Right lobe of liver (tissue), 6 donors: ENCODE results near the gene GJD3. TPM values are rescaled to one million over a fixed set of nuclear protein-coding genes. Genes with fewer than 3 reads are reported as not detected.

Experiments used
- ATAC-seq, 4 donors: fragments of 200-7000 bp; cut with Tn5 transposase; one replicate each; pipeline ENCODE4 v1.9.1; 2020; ENCODE audit warnings: mild to moderate bottlenecking in 4 of 4, moderate library complexity in 4 of 4
- DNase-seq, 3 donors: peaks; one replicate each; pipeline ENCODE4 v3.0.0-alpha.2; 2020
- H3K27ac ChIP-seq, 3 donors: fragments of 200-600 bp; one replicate each; pipeline ENCODE4 v1.8.0; 2022
- H3K27me3 ChIP-seq, 2 donors: fragments of 200-600 bp; one replicate each; pipeline ENCODE4 v1.8.0; 2022
- H3K36me3 ChIP-seq, 4 donors: fragments of 200-600 bp; sonication (generic) in 1 of 4; one replicate each; pipeline versions ENCODE4 v1.5.1 to v1.8.0; 2017 to 2022; ENCODE audit warnings: control low read depth in 1 of 4
- H3K4me1 ChIP-seq, 4 donors: fragments of 200-600 bp; sonication (generic) in 1 of 4; one replicate each; pipeline versions ENCODE4 v1.5.1 to v1.8.0; 2017 to 2022; ENCODE audit warnings: control low read depth in 1 of 4
- H3K4me3 ChIP-seq, 3 donors: fragments of 200-600 bp; one replicate each; pipeline ENCODE4 v1.8.0; 2022
- H3K9me3 ChIP-seq, 4 donors: fragments of 200-600 bp; sonication (generic) in 1 of 4; one replicate each; pipeline versions ENCODE4 v1.5.1 to v1.8.0; 2017 to 2022; ENCODE audit warnings: control low read depth in 1 of 4
- CTCF ChIP-seq, 4 donors: fragments of 200-600 bp in 3 of 4; fragments of 450-650 bp in 1 of 4; IDR thresholded peaks; one replicate each; pipeline versions ENCODE4 v1.5.1 to v1.8.0; 2016 to 2022; ENCODE audit warnings: antibody characterized with exemption in 4 of 4, mild to moderate bottlenecking in 2 of 4
- POLR2A ChIP-seq: fragments of 450-650 bp; IDR thresholded peaks from one replicate; pipeline ENCODE4 v1.6.1; 2017; ENCODE audit warnings: antibody characterized with exemption, mild to moderate bottlenecking
- WGBS: methylation state at CpG from one replicate; pipeline ENCODE4 v1.1.6; 2018; ENCODE audit warnings: low coverage, low lambda C conversion rate; ENCODE audit not compliant: insufficient coverage; ENCODE audit errors: missing lambda C conversion rate; 5-methylcytosine and 5-hydroxymethylcytosine counted together
- intact Hi-C, 2 donors: fragments of 100-400 bp; cut with DNase I; formaldehyde crosslinking; loops; one replicate each; pipeline versions ENCODE4 v1.11.2 to v1.14.1; 2022
- total RNA-seq, 6 experiments: library from RNA; depleted of rRNA in 2 of 6; stranded (reverse); fragments of >200 nt in 2 of 6; fragmentation: NEBNext Ultra II Directional in 3 of 6; extraction: Animal tissue kit (Norgen Biotek cat#: 25700) in 3 of 6; gene quantifications; one replicate each; pipeline versions ENCODE4 v1.1.0 to v1.2.4, GENCODE V29; 2016 to 2023
- donor health status: DM: no; HTN: yes; CAD: no.
- donor health status: DM: no; HTN: no; CAD: no.
- donor health status: DM: no; HTN: no; CAD: no.
- donor health status: DM: no; HTN: yes; CAD: no.
- donor health status: DM: no; HTN: yes; CAD: no.

The GJD3 gene
- total RNA-seq, 6 experiments from 2014 or later = 0.22 to 0.78 (median 0.37) TPM; not detected in 1

DNA sequence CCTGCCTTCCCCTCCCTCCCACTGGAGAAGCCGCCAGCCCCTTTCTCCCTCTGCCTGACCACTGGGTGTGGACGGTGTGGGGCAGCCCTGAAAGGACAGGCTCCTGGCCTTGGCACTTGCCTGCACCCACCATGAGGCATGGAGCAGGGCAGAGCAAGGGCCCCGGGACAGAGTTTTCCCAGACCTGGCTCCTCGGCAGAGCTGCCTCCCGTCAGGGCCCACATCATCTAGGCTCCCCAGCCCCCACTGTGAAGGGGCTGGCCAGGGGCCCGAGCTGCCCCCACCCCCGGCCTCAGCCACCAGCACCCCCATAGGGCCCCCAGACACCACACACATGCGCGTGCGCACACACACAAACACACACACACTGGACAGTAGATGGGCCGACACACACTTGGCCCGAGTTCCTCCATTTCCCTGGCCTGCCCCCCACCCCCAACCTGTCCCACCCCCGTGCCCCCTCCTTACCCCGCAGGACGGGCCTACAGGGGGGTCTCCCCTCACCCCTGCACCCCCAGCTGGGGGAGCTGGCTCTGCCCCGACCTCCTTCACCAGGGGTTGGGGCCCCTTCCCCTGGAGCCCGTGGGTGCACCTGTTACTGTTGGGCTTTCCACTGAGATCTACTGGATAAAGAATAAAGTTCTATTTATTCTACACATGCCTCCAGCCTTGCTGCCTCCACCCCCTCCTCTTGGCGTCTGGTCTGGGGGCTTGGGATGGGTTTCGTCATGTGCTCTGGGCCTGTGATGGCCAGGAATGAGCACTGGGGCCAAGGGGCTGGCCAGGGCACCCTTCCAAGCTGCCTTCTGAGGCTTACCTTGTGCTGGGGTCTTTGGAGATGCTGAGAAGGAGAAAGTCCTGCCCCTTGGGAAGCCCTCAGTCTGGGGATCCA lies 7.3 kb downstream of the GJD3 start:
- H3K4me1 ChIP-seq = peaks cover 0 to 42% (median 24%) of the 10 kb centered on the region in 4 donors
- DNase-seq (peak in 2 of 3 donors; percentile 49 to 54), ATAC-seq (no peak)
- 41% methylated on average over 8 of the region's 19 CpGs for WGBS
- no peaks in the 10 kb centered on the region for H3K27me3 ChIP-seq
- H3K36me3 ChIP-seq = peaks cover 0 to 19% (median 10%) of the 10 kb centered on the region in 4 donors
- intact Hi-C loops = loop anchor here in 1 of 2 donors (5.0 kb wide), 2 partner anchors 50 to 60 kb away; partner anchors contain the start of genes RARA and TOP2A
- TF ChIP-seq CTCF (IDR thresholded peaks at IDR 0.05) (no peak), POLR2A (no peak)
- no peak overlapping the region for H3K4me3 ChIP-seq
- no peaks in the 10 kb centered on the region for H3K9me3 ChIP-seq
- H3K27ac ChIP-seq = no peak overlapping the region

DNA sequence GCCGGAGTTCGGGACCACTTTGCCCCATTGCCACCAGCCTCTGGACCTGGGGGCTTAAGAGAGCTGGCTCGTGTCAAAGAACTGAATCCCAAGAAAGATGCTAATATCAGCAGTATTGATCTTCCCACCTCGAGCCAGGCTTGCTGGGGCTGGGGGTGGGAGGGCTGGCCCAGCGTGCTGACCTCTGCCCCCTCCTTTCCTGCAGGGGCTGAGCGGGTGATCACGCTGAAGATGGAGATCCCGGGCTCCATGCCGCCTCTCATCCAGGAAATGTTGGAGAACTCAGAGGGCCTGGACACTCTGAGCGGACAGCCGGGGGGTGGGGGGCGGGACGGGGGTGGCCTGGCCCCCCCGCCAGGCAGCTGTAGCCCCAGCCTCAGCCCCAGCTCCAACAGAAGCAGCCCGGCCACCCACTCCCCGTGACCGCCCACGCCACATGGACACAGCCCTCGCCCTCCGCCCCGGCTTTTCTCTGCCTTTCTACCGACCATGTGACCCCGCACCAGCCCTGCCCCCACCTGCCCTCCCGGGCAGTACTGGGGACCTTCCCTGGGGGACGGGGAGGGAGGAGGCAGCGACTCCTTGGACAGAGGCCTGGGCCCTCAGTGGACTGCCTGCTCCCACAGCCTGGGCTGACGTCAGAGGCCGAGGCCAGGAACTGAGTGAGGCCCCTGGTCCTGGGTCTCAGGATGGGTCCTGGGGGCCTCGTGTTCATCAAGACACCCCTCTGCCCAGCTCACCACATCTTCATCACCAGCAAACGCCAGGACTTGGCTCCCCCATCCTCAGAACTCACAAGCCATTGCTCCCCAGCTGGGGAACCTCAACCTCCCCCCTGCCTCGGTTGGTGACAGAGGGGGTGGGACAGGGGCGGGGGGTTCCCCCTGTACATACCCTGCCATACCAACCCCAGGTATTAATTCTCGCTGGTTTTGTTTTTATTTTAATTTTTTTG lies 8.5 kb downstream of the GJD3 start:
- DNase-seq (peak in 2 of 3 donors; percentile 63 to 65), ATAC-seq (no peak)
- WGBS = 34% methylated on average over 13 of the region's 33 CpGs
- TF ChIP-seq CTCF (IDR thresholded peaks at IDR 0.05) = no peak
- no peak for TF ChIP-seq POLR2A
- intact Hi-C loops = loop anchor here in 1 of 2 donors (5.0 kb wide), 2 partner anchors 49 to 61 kb away; partner anchors contain the start of genes RARA and TOP2A
- Histone ChIP-seq H3K9me3 (no peaks in the 10 kb centered on the region), H3K4me1 (peaks cover 0 to 54% (median 30%) of the 10 kb centered on the region in 4 donors), H3K36me3 (peaks cover 0 to 19% (median 11%) of the 10 kb centered on the region in 4 donors), H3K27me3 (no peaks in the 10 kb centered on the region), H3K27ac (peak overlapping the region in 2 of 3 donors; percentile 20 to 33), H3K4me3 (no peak overlapping the region)

DNA sequence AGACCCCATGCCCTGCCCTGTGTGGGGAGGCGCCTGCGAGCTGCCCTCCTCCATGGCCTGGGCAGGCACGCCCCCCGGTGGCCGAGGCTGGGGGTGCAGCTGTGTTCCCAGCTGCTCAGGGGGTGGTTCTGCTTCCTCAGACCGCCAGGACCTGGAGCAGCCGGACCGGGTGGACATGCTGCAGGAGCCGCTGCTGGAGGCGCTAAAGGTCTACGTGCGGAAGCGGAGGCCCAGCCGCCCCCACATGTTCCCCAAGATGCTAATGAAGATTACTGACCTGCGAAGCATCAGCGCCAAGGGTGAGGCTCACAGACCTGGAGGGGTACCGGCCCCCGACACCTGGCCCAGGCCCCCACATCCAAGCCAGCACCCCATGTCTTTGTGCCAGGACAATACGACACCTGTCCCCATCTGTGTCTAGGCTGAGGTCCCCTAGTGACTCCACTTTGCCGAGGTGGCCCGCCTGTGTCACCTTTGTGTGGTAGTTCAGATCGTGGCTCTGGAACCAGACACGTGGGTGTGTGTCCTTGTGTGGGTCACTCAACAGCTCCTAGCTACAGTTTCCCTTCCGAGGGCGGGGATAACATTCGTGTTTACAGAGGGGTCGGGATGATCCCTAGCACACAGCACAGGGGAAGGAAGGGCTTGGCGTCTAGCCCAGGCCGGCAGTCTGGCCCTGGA lies 9.3 kb downstream of the GJD3 start:
- intact Hi-C loops = loop anchor here in 1 of 2 donors (5.0 kb wide), 2 partner anchors 48 to 62 kb away; partner anchors contain the start of genes RARA and TOP2A
- H3K9me3 ChIP-seq = no peaks in the 10 kb centered on the region
- H3K27me3 ChIP-seq = no peaks in the 10 kb centered on the region
- peak overlapping the region in 1 of 3 donors; percentile 3 for H3K4me3 ChIP-seq
- peaks cover 0 to 19% (median 11%) of the 10 kb centered on the region in 4 donors for H3K36me3 ChIP-seq
- peak; percentile 79 to 82 (median 80) for DNase-seq
- 18% methylated on average over 9 of the region's 29 CpGs for WGBS
- H3K27ac ChIP-seq = peak overlapping the region in 2 of 3 donors; percentile 24 to 28
- TF ChIP-seq POLR2A (no peak), CTCF (IDR thresholded peaks at IDR 0.05) (peak; percentile 94 to 99 (median 97))
- H3K4me1 ChIP-seq = peaks cover 0 to 60% (median 32%) of the 10 kb centered on the region in 4 donors
- peak; percentile 47 to 57 (median 48) for ATAC-seq
